ENCODE results near the gene SEL1L3. TPM values are rescaled to one million over a fixed set of nuclear protein-coding genes. Genes with fewer than 3 reads are reported as not detected.
A peak's percentile ranks its signal among the peaks of the same experiment; 100 is the strongest.

SEL1L3 gene
- polyA plus RNA-seq, 1 experiment = 38.7 TPM

DNA sequence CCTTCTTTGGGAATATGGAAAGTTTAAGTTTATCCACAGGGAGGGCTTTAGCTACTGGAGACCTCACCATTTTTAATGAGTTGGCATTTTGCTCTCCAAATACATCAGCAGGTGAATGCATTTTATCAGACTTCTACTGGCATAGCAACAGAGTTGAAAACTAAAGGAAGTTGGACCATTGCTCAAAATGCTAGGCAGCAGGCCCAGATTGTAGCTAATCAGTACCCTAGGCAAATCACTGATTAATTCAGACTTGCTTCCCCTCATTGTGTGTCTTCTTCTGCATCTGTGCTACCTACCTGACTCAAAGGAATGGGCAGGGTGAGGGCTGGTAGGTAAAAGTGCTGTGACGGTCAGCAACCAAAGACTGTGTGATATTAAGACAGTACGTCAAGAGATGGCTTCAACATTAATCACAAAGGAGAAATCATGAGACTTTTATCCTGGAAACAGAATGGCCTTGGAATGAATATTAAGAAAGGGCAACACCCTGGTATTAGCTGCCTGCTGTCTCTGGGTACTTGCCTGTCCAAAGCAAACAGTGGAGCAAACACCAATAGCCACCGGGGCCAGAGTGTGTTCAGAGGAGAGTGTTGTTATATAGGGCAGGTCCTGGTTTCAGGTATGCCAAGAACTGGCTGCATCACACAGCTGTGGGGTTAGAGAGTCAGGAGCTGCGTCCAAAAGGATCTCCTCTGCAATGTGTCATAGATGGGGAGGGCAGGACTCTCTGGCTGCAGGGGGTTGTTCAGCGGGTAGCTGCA is 34.2 kb upstream of the SEL1L3 start:
- Histone ChIP-seq H3K27me3 (ENCODE audit: control insufficient read depth, insufficient read depth, low read length) (no peaks in the 10 kb centered on the region), H3K9me3 (ENCODE audit: control insufficient read depth, insufficient read depth, low read length) (no peaks in the 10 kb centered on the region), H3K27ac (ENCODE audit: low read depth, low read length) (no peak overlapping the region), H3K4me3 (ENCODE audit: low read depth, low read length) (no peak overlapping the region)
- ChIA-PET POLR2A (no interaction called here), CTCF (no interaction called here)
- no peak for TF ChIP-seq CTCF (IDR thresholded peaks at IDR 0.05; ENCODE audit: low read depth, low read length)
- DNase-seq (ENCODE audit: low read depth, low spot score) = no peak

GRCh38 chr4:25892796-25893195 is 30.0 kb upstream of the SEL1L3 start:
- CTCF ChIA-PET = no interaction called here
- no peak for TF ChIP-seq CTCF (IDR thresholded peaks at IDR 0.05; ENCODE audit: low read depth, low read length)
- Histone ChIP-seq H3K4me3 (ENCODE audit: low read depth, low read length) (no peak overlapping the region), H3K27me3 (ENCODE audit: control insufficient read depth, insufficient read depth, low read length) (no peaks in the 10 kb centered on the region), H3K9me3 (ENCODE audit: control insufficient read depth, insufficient read depth, low read length) (no peaks in the 10 kb centered on the region), H3K27ac (ENCODE audit: low read depth, low read length) (no peak overlapping the region)
- POLR2A ChIA-PET = no interaction called here
- no peak for DNase-seq (ENCODE audit: low read depth, low spot score)

GRCh38 chr4:25890571-25891485 is 28.0 kb upstream of the SEL1L3 start:
- ChIA-PET CTCF (no interaction called here), POLR2A (no interaction called here)
- no peaks in the 10 kb centered on the region for H3K9me3 ChIP-seq (ENCODE audit: control insufficient read depth, insufficient read depth, low read length)
- 0 out of 2 replicates have a peak, but pooled peaks have one; percentile 3 for TF ChIP-seq CTCF (IDR thresholded peaks at IDR 0.05; ENCODE audit: low read depth, low read length)
- H3K27me3 ChIP-seq (ENCODE audit: control insufficient read depth, insufficient read depth, low read length) = no peaks in the 10 kb centered on the region
- DNase-seq (ENCODE audit: low read depth, low spot score) = no peak
- H3K4me3 ChIP-seq (ENCODE audit: low read depth, low read length) = no peak overlapping the region
- H3K27ac ChIP-seq (ENCODE audit: low read depth, low read length) = no peak overlapping the region

DNA sequence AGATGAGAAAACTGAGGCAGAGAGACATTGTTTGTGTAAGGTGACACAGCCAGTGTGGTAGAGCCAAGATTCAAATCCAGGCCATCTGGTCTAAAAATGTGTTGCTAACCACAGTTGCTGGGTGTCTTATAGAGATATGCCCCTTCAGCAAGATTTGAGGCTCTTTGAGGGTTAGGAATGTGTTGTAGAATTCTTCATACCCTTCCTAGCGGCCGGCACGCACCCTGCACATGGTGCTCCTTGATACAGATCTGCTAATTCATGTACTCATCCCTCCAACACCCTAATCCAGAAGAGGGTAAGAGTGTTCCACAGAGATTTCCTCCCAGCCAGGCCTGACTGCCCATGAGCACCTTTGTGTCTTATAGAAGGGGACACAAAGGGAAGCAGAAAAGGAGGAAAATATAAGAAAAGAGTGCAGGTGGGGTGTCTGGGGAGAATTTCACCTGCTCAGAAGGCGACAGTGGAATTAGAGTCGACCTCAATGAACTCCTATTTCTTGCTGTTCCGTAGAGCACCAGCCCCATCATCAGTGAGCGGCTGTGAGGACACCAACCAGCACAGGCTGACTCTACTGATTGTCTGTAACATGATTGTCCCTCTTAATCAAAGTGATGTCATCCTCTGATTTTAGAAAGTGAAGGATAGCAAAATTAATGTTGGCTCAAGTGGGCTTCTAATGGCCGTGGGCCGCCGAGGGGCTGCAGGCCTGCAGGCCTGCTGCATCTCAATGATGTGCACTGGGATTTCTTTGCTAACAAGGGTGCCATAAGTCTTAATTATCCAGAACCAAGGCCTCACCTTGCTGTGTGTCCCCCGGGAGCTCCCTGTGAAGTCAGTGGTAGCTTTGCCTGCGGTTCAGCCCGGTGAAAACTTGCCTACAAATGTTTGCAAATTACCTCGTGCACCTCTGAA is 27.1 kb upstream of the SEL1L3 start:
- CTCF ChIA-PET = no interaction called here

More for the DNA sequence above, 27.1 kb upstream of the SEL1L3 start:
- H3K27me3 ChIP-seq (ENCODE audit: control insufficient read depth, insufficient read depth, low read length) = no peaks in the 10 kb centered on the region
- no peaks in the 10 kb centered on the region for H3K9me3 ChIP-seq (ENCODE audit: control insufficient read depth, insufficient read depth, low read length)
- H3K27ac ChIP-seq (ENCODE audit: low read depth, low read length) = no peak overlapping the region
- no peak for TF ChIP-seq CTCF (IDR thresholded peaks at IDR 0.05; ENCODE audit: low read depth, low read length)
- H3K4me3 ChIP-seq (ENCODE audit: low read depth, low read length) = no peak overlapping the region
- POLR2A ChIA-PET = no interaction called here
- DNase-seq (ENCODE audit: low read depth, low spot score) = no peak

Data from AG04450 (cell line).